Activated CD4-positive, alpha-beta memory T cell treated with anti-CD3 and anti-CD28 coated beads, Interleukin-2, amount 10 ng/mL, durations not matched to agents 7 days and 5 days (primary cell): ENCODE data around the gene RPH3AL. TPM values are rescaled to one million over a fixed set of nuclear protein-coding genes. Genes with fewer than 3 reads are reported as not detected.
A peak's percentile ranks its signal among the peaks of the same experiment; 100 is the strongest.

Experiments used
- CTCF ChIA-PET: fragments of 350-600 bp; sonication (Branson Sonifier 250); formaldehyde crosslinking; loops from one replicate; lab custom pipeline; 2021; ENCODE audit warnings: antibody characterized with exemption, inconsistent platforms; lab: Charles Lee
- POLR2A ChIA-PET: fragments of 350-600 bp; sonication (Branson Sonifier 250); formaldehyde crosslinking; loops from one replicate; lab custom pipeline; 2021; ENCODE audit warnings: antibody characterized with exemption; lab: Charles Lee
- DNase-seq: peaks from one replicate; pipeline ENCODE4 v3.0.0-alpha.2; 2020
- H3K27ac Mint-ChIP-seq: one replicate; pipeline ENCODE4 v1.8.0; 2021; ENCODE audit warnings: mild to moderate bottlenecking, mixed read lengths
- H3K27me3 Mint-ChIP-seq: one replicate; pipeline ENCODE4 v1.8.0; 2021; ENCODE audit warnings: mixed read lengths
- H3K36me3 Mint-ChIP-seq: one replicate; pipeline ENCODE4 v1.8.0; 2021; ENCODE audit warnings: low read depth, mixed read lengths
- H3K4me1 Mint-ChIP-seq: one replicate; pipeline ENCODE4 v1.8.0; 2021; ENCODE audit warnings: mixed read lengths
- H3K4me3 Mint-ChIP-seq: one replicate; pipeline ENCODE4 v1.8.0; 2021; ENCODE audit warnings: mild to moderate bottlenecking, mixed read lengths
- H3K9me3 Mint-ChIP-seq: one replicate; pipeline ENCODE4 v1.8.0; 2021; ENCODE audit warnings: mixed read lengths
- total RNA-seq, 2 experiments: library from RNA; stranded (reverse); gene quantifications; one replicate each; pipeline ENCODE4 v1.2.3, GENCODE V29; 2021

The RPH3AL gene
- 1 to 10 TPM; 2.5 to 2.8 TPM for total RNA-seq

- peaks cover 9% of the 10 kb centered on the region for H3K36me3 Mint-ChIP-seq
- no peaks in the 10 kb centered on the region for H3K27me3 Mint-ChIP-seq
- H3K27ac Mint-ChIP-seq: no peak within 1 kb of the TSS
- no peak for DNase-seq
- ChIA-PET CTCF (no interaction called here), POLR2A (no interaction called here)
- H3K9me3 Mint-ChIP-seq: peaks cover 18% of the 10 kb centered on the region
- no peak within 1 kb of the TSS for H3K4me3 Mint-ChIP-seq
- H3K4me1 Mint-ChIP-seq: peaks cover 2% of the 10 kb centered on the region
Observed at GRCh38 chr17:352421-353212, at the start of gene RPH3AL. Gene RPH3AL, minus strand, starts transcription at chr17:352807. Its CDS starts 25,264 bp downstream, at chr17:327543.

GRCh38 chr17:400257-400656 lies 47.6 kb upstream of the RPH3AL start:
- Mint-ChIP-seq H3K27me3 (no peaks in the 10 kb centered on the region), H3K4me1 (peaks cover 3% of the 10 kb centered on the region), H3K4me3 (no peak overlapping the region), H3K27ac (no peak overlapping the region), H3K9me3 (no peaks in the 10 kb centered on the region), H3K36me3 (peaks cover 38% of the 10 kb centered on the region)
- ChIA-PET POLR2A (no interaction called here), CTCF (interaction anchor here (1.1 kb wide), 1 partner anchor 12 kb away, joined by 3 read pairs; no protein-coding TSS in a partner anchor)
- no peak for DNase-seq

- Mint-ChIP-seq H3K4me3 (no peak overlapping the region), H3K9me3 (no peaks in the 10 kb centered on the region), H3K4me1 (no peaks in the 10 kb centered on the region), H3K36me3 (peaks cover 23% of the 10 kb centered on the region), H3K27ac (no peak overlapping the region), H3K27me3 (no peaks in the 10 kb centered on the region)
- no peak for DNase-seq
- ChIA-PET CTCF (no interaction called here), POLR2A (no interaction called here)
Observed at GRCh38 chr17:396788-397187, 44.2 kb upstream of the RPH3AL start.

- H3K36me3 Mint-ChIP-seq: peaks cover 19% of the 10 kb centered on the region
- POLR2A ChIA-PET: no interaction called here
- no peak for DNase-seq
- CTCF ChIA-PET: no interaction called here
- no peaks in the 10 kb centered on the region for H3K9me3 Mint-ChIP-seq
- H3K4me3 Mint-ChIP-seq: no peak overlapping the region
- H3K4me1 Mint-ChIP-seq: no peaks in the 10 kb centered on the region
- H3K27ac Mint-ChIP-seq: no peak overlapping the region
- H3K27me3 Mint-ChIP-seq: no peaks in the 10 kb centered on the region
Observed at GRCh38 chr17:395974-396373, 43.4 kb upstream of the RPH3AL start.

- Mint-ChIP-seq H3K27me3 (no peaks in the 10 kb centered on the region), H3K4me3 (no peak overlapping the region), H3K9me3 (no peaks in the 10 kb centered on the region), H3K36me3 (peaks cover 11% of the 10 kb centered on the region), H3K27ac (no peak overlapping the region), H3K4me1 (no peaks in the 10 kb centered on the region)
- no peak for DNase-seq
- ChIA-PET CTCF (no interaction called here), POLR2A (no interaction called here)
Observed at GRCh38 chr17:395179-395578, 42.6 kb upstream of the RPH3AL start.

GRCh38 chr17:394718-395095 lies 42.1 kb upstream of the RPH3AL start:
- Mint-ChIP-seq H3K4me3 (no peak overlapping the region), H3K9me3 (no peaks in the 10 kb centered on the region), H3K36me3 (peaks cover 7% of the 10 kb centered on the region), H3K27ac (no peak overlapping the region), H3K4me1 (no peaks in the 10 kb centered on the region), H3K27me3 (no peaks in the 10 kb centered on the region)
- ChIA-PET CTCF (no interaction called here), POLR2A (no interaction called here)
- DNase-seq: no peak

GRCh38 chr17:393806-394717 lies 41.5 kb upstream of the RPH3AL start:
- Mint-ChIP-seq H3K27me3 (no peaks in the 10 kb centered on the region), H3K9me3 (no peaks in the 10 kb centered on the region), H3K4me1 (no peaks in the 10 kb centered on the region), H3K27ac (no peak overlapping the region), H3K36me3 (peaks cover 3% of the 10 kb centered on the region), H3K4me3 (no peak overlapping the region)
- ChIA-PET POLR2A (no interaction called here), CTCF (no interaction called here)
- DNase-seq: no peak

GRCh38 chr17:391850-392249 lies 39.2 kb upstream of the RPH3AL start:
- H3K36me3 Mint-ChIP-seq: no peaks in the 10 kb centered on the region
- peaks cover 1% of the 10 kb centered on the region for H3K4me1 Mint-ChIP-seq
- H3K27me3 Mint-ChIP-seq: peaks cover 9% of the 10 kb centered on the region
- no peak overlapping the region for H3K4me3 Mint-ChIP-seq
- POLR2A ChIA-PET: interaction anchor here (0.7 kb wide), 1 partner anchor 304 kb away, joined by 3 read pairs; no protein-coding TSS in a partner anchor
- DNase-seq: no peak
- H3K27ac Mint-ChIP-seq: no peak overlapping the region
- H3K9me3 Mint-ChIP-seq: no peaks in the 10 kb centered on the region
- CTCF ChIA-PET: no interaction called here

GRCh38 chr17:390025-390424 lies 37.4 kb upstream of the RPH3AL start:
- ChIA-PET POLR2A (no interaction called here), CTCF (no interaction called here)
- peaks cover 7% of the 10 kb centered on the region for H3K4me1 Mint-ChIP-seq
- no peak for DNase-seq
- no peak overlapping the region for H3K4me3 Mint-ChIP-seq
- H3K36me3 Mint-ChIP-seq: no peaks in the 10 kb centered on the region
- H3K9me3 Mint-ChIP-seq: no peaks in the 10 kb centered on the region
- no peak overlapping the region for H3K27ac Mint-ChIP-seq
- H3K27me3 Mint-ChIP-seq: peaks cover 16% of the 10 kb centered on the region

- Mint-ChIP-seq H3K27ac (no peak overlapping the region), H3K9me3 (no peaks in the 10 kb centered on the region), H3K27me3 (peaks cover 31% of the 10 kb centered on the region), H3K36me3 (no peaks in the 10 kb centered on the region), H3K4me1 (peaks cover 14% of the 10 kb centered on the region), H3K4me3 (no peak overlapping the region)
- no peak for DNase-seq
- ChIA-PET CTCF (no interaction called here), POLR2A (no interaction called here)
Observed at GRCh38 chr17:388087-388486, 35.5 kb upstream of the RPH3AL start.

GRCh38 chr17:386141-386876 lies 33.7 kb upstream of the RPH3AL start:
- Mint-ChIP-seq H3K27ac (no peak overlapping the region), H3K4me3 (peak overlapping the region; percentile 75)

GRCh38 chr17:385836-386140 lies 33.2 kb upstream of the RPH3AL start:
- Mint-ChIP-seq H3K4me1 (peaks cover 17% of the 10 kb centered on the region), H3K27ac (no peak overlapping the region), H3K9me3 (peaks cover 3% of the 10 kb centered on the region), H3K27me3 (peaks cover 32% of the 10 kb centered on the region), H3K4me3 (no peak overlapping the region), H3K36me3 (peaks cover 3% of the 10 kb centered on the region)
- ChIA-PET POLR2A (no interaction called here), CTCF (interaction anchor here (0.9 to 1.6 kb wide), 2 partner anchors 26 to 315 kb away, joined by 3 to 6 read pairs; no protein-coding TSS in a partner anchor)
- no peak for DNase-seq

More at GRCh38 chr17:386141-386876, 33.7 kb upstream of the RPH3AL start:
- H3K4me1 Mint-ChIP-seq: peaks cover 17% of the 10 kb centered on the region
- H3K36me3 Mint-ChIP-seq: peaks cover 3% of the 10 kb centered on the region
- ChIA-PET POLR2A (no interaction called here), CTCF (interaction anchor here (0.8 to 1.6 kb wide), 3 partner anchors 26 to 314 kb away, joined by 3 to 6 read pairs (median 3); no protein-coding TSS in a partner anchor)
- H3K27me3 Mint-ChIP-seq: peaks cover 32% of the 10 kb centered on the region
- peaks cover 3% of the 10 kb centered on the region for H3K9me3 Mint-ChIP-seq
- DNase-seq: peak; percentile 72
